ENCODE results near the gene OPRD1. TPM values are rescaled to one million over a fixed set of nuclear protein-coding genes. Genes with fewer than 3 reads are reported as not detected.
A peak's percentile ranks its signal among the peaks of the same experiment; 100 is the strongest.

OPRD1 gene
- total and polyA plus RNA-seq, 2 of the 4 experiments (the other 2 are of a cell fraction) = under 0.01 TPM; not detected in 1

- no peaks in the 10 kb centered on the region for H4K20me1 ChIP-seq (ENCODE audit: insufficient read depth, low read length)
- H3K14ac ChIP-seq (replicated peaks; ENCODE audit: low read depth, low read length) = peak within 1 kb of the TSS; percentile 31; the same call in 1 of the 2 replicates
- no peak within 1 kb of the TSS for H3K27ac ChIP-seq (ENCODE audit: insufficient read depth, low read length)
- intact Hi-C loops (cut with micrococcal nuclease) = no loop called here
- H4K8ac ChIP-seq (ENCODE audit: low read depth in 2 of 2, low read length in 2 of 2) = peak within 1 kb of the TSS; percentile 76 to 83; a peak in 3 of 4 replicates
- H2BK20ac ChIP-seq (ENCODE audit: low read depth, low read length) = no peak within 1 kb of the TSS
- peak; percentile 97 for ATAC-seq (ENCODE audit: low read depth)
- H3K9me3 ChIP-seq (ENCODE audit: control insufficient read depth, insufficient read depth, low read length) = no peaks in the 10 kb centered on the region
- peak within 1 kb of the TSS; percentile 89 for H2AFZ ChIP-seq (replicated peaks; ENCODE audit: low read length, poor library complexity)
- POLR2A ChIA-PET (ENCODE audit: unreplicated experiment) = interaction anchor here (0.5 to 0.7 kb wide), 3 partner anchors 11 to 14 kb away, joined by 3 to 6 read pairs (median 4); no protein-coding TSS in a partner anchor
- peak within 1 kb of the TSS; percentile 1 for H2AK9ac ChIP-seq (replicated peaks; ENCODE audit: low read depth, low read length, poor library complexity)
- 1% methylated on average over 55 of the region's 95 CpGs; no CpG with 5 or more reads in 1 of the 2 experiments for WGBS, 2 experiments (ENCODE audit: extremely low coverage in 2 of 2, insufficient read length in 1 of 2)
- 0 out of 3 replicates have a peak within 1 kb of the TSS, but pooled peaks have one; percentile 10 for H2BK15ac ChIP-seq (ENCODE audit: low read depth, low read length)
- CTCF ChIA-PET = interaction anchor here (0.6 to 1.7 kb wide), 3 partner anchors 19 to 1136 kb away, joined by 4 to 7 read pairs (median 4); no protein-coding TSS in a partner anchor
- peak within 1 kb of the TSS; percentile 62 for H3K4me3 ChIP-seq (ENCODE audit: insufficient read depth, low read depth, low read length)
- H3K27me3 ChIP-seq (ENCODE audit: control insufficient read depth, insufficient read depth, low read length) = no peaks in the 10 kb centered on the region
- TF ChIP-seq, protein P1, sequence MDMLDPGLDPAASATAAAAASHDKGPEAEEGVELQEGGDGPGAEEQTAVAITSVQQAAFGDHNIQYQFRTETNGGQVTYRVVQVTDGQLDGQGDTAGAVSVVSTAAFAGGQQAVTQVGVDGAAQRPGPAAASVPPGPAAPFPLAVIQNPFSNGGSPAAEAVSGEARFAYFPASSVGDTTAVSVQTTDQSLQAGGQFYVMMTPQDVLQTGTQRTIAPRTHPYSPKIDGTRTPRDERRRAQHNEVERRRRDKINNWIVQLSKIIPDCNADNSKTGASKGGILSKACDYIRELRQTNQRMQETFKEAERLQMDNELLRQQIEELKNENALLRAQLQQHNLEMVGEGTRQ (IDR thresholded peaks at IDR 0.05; ENCODE audit: low read depth, low read length) = peak; percentile 77
- TF ChIP-seq RFX5 (IDR thresholded peaks at IDR 0.05; ENCODE audit: low read depth, low read length) (no peak), MAFK (IDR thresholded peaks at IDR 0.05; ENCODE audit: low read depth, low read length) (no peak), MAZ (IDR thresholded peaks at IDR 0.05; ENCODE audit: borderline replicate concordance, low read depth, low read length) (peak; percentile 83; the same call in 1 of the 2 replicates), MXI1 (IDR thresholded peaks at IDR 0.05; ENCODE audit: borderline replicate concordance, low read depth, low read length) (peak; percentile 50; the same call in 1 of the 2 replicates)
- H2BK120ac ChIP-seq (ENCODE audit: low read depth, low read length) = no peak within 1 kb of the TSS
- in situ Hi-C loops (cut with MboI; ENCODE audit: low sequenced_read_pairs) = no loop called here
- H3K9me1 ChIP-seq (ENCODE audit: insufficient read depth, low read length) = 0 out of 2 replicates have a peak, but pooled peaks cover 3% of the 10 kb centered on the region
- DNase-seq = peak; percentile 88
- H4K5ac ChIP-seq (ENCODE audit: low read depth, low read length) = no peak within 1 kb of the TSS; the same call in 1 of the 2 replicates
- H4K91ac ChIP-seq (ENCODE audit: insufficient read depth, low read depth, low read length) = no peak within 1 kb of the TSS; the same call in 1 of the 2 replicates
- H3K4me2 ChIP-seq (ENCODE audit: low read depth, low read length) = peak within 1 kb of the TSS; percentile 96
- peak within 1 kb of the TSS; percentile 74 for H3K23ac ChIP-seq (ENCODE audit: low read depth, low read length)
- peak within 1 kb of the TSS; percentile 58 for H3K4ac ChIP-seq (ENCODE audit: low read depth, low read length)
- H3K18ac ChIP-seq (ENCODE audit: low read depth, low read length) = no peak within 1 kb of the TSS; the same call in 1 of the 2 replicates
- peaks cover 5% of the 10 kb centered on the region; the same call in 1 of the 2 replicates for H3K4me1 ChIP-seq (ENCODE audit: control insufficient read depth, insufficient read depth, low read length)
- no peak within 1 kb of the TSS for H2AK5ac ChIP-seq (ENCODE audit: low read depth, low read length)
- H3K9ac ChIP-seq (ENCODE audit: low read depth, low read length) = peak within 1 kb of the TSS; percentile 29
- dilution Hi-C loops (cut with HindIII; ENCODE audit: low sequenced_read_pairs, unreplicated experiment) = no loop called here
- H3K79me1 ChIP-seq (ENCODE audit: low read depth in 1 of 2, low read length in 2 of 2) = no peaks in the 10 kb centered on the region
- no peaks in the 10 kb centered on the region for H3K36me3 ChIP-seq (ENCODE audit: control insufficient read depth, insufficient read depth, low read length)
- no peak within 1 kb of the TSS for H3K56ac ChIP-seq (ENCODE audit: extremely low read depth, insufficient read depth, low read length)
- no peak within 1 kb of the TSS for H2BK5ac ChIP-seq (ENCODE audit: low read depth, low read length, poor library complexity, severe bottlenecking)
- no TSS peak for BruUV-seq (replicated peaks)
These were observed 102.5 kb downstream of the OPRD1 start, which contains the start of gene EPB41 for GRCh38 chr1:28914228-28915030. Gene EPB41 (plus strand): TSS chr1:28914569. CDS start chr1:28987438, 72,869 bp downstream.
